PC-3 (cell line): ENCODE data around the gene BMP5.

Experiments used
- EZH2 ChIP-seq: fragments of 300-600 bp; sonication (generic); IDR thresholded peaks from one replicate; pipeline ENCODE4 v1.6.1; 2017; ENCODE audit warnings: antibody characterized with exemption, mild to moderate bottlenecking, low read length; ENCODE audit not compliant: unreplicated experiment
- EZH2phosphoT487 ChIP-seq: fragments of 300-600 bp; sonication (generic); IDR thresholded peaks from 2 replicates; pipeline ENCODE4 v1.6.1; 2018; ENCODE audit warnings: mild to moderate bottlenecking, antibody characterized with exemption, low read length, borderline replicate concordance
- TF ChIP-seq, protein P1 (sequence below): fragments of 300-600 bp; sonication (generic); conservative IDR thresholded peaks from 2 replicates; pipeline ENCODE4 v1.5.1; 2017; ENCODE audit warnings: antibody characterized with exemption, low read depth, mild to moderate bottlenecking, low read length

DNA sequence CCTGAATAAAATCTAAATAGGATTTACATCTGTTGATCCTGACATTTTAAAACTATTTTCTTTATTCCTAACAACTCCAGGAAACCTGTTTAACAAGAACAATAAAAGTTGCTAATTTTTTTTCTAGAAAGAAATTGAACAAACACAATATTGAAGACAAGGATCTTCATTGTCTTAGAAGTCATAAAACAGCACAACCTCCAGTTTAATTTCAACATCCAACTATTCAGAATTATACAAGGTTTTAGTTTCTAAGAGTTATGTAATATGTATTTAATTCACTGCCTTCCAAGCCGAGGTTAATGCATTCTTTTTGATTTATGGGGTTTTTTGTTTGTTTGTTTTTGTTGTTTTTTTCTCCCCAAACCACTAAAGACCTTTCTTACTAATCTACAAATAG, 7.2 kb downstream of the BMP5 start:
- TF ChIP-seq EZH2 (no peak), EZH2phosphoT487 (no peak)
- TF ChIP-seq, protein P1, sequence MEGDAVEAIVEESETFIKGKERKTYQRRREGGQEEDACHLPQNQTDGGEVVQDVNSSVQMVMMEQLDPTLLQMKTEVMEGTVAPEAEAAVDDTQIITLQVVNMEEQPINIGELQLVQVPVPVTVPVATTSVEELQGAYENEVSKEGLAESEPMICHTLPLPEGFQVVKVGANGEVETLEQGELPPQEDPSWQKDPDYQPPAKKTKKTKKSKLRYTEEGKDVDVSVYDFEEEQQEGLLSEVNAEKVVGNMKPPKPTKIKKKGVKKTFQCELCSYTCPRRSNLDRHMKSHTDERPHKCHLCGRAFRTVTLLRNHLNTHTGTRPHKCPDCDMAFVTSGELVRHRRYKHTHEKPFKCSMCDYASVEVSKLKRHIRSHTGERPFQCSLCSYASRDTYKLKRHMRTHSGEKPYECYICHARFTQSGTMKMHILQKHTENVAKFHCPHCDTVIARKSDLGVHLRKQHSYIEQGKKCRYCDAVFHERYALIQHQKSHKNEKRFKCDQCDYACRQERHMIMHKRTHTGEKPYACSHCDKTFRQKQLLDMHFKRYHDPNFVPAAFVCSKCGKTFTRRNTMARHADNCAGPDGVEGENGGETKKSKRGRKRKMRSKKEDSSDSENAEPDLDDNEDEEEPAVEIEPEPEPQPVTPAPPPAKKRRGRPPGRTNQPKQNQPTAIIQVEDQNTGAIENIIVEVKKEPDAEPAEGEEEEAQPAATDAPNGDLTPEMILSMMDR = no peak
